RPMI8226 (cell line): ENCODE data around the gene C12orf56.
A peak's percentile ranks its signal among the peaks of the same experiment; 100 is the strongest.

Experiments
- DNase-seq: peaks from one replicate; pipeline ENCODE4 v3.0.0-alpha.2; 2015

Gene C12orf56

GRCh38 chr12:64390275-64390851 lies at the start of gene C12orf56:
Gene C12orf56 (minus strand): TSS chr12:64390758. CDS start chr12:64390565, 193 bp downstream.
- DNase-seq: no peak

GRCh38 chr12:64440100-64440499 lies 49.5 kb upstream of the C12orf56 start:
- DNase-seq: no peak

- DNase-seq: no peak
These were observed 43.4 kb upstream of the C12orf56 start for GRCh38 chr12:64433915-64434314.

GRCh38 chr12:64431791-64432190 lies 41.2 kb upstream of the C12orf56 start:
- DNase-seq: no peak

GRCh38 chr12:64430886-64431285 lies 40.3 kb upstream of the C12orf56 start:
- DNase-seq: no peak

- DNase-seq: no peak
These were observed 38.4 kb upstream of the C12orf56 start for GRCh38 chr12:64428956-64429355.

GRCh38 chr12:64427988-64428387 lies 37.4 kb upstream of the C12orf56 start:
- DNase-seq: no peak

GRCh38 chr12:64419696-64420095 lies 29.1 kb upstream of the C12orf56 start:
- DNase-seq: no peak

GRCh38 chr12:64418209-64418608 lies 27.7 kb upstream of the C12orf56 start:
- no peak for DNase-seq

- no peak for DNase-seq
These were observed 23.3 kb upstream of the C12orf56 start for GRCh38 chr12:64413884-64414283.

- DNase-seq: no peak
These were observed 21.9 kb upstream of the C12orf56 start for GRCh38 chr12:64412459-64412858.

- no peak for DNase-seq
These were observed 20.9 kb upstream of the C12orf56 start for GRCh38 chr12:64411427-64411826.

- DNase-seq: no peak
These were observed 17.0 kb upstream of the C12orf56 start for GRCh38 chr12:64407342-64408223.

GRCh38 chr12:64404470-64405256 lies 14.1 kb upstream of the C12orf56 start:
- peak; percentile 68 for DNase-seq

- peak; percentile 98 for DNase-seq
These were observed 13.3 kb upstream of the C12orf56 start, which contains the start of gene XPOT for GRCh38 chr12:64403707-64404469. Gene XPOT (plus strand): TSS chr12:64404392. CDS start chr12:64410036, 5,644 bp downstream.

- no peak for DNase-seq
These were observed 11.6 kb upstream of the C12orf56 start for GRCh38 chr12:64402181-64402580.

- DNase-seq: no peak
These were observed 9.5 kb upstream of the C12orf56 start for GRCh38 chr12:64400041-64400440.

GRCh38 chr12:64395739-64396138 lies 5.2 kb upstream of the C12orf56 start:
- DNase-seq: no peak

GRCh38 chr12:64392221-64392620 lies 1.7 kb upstream of the C12orf56 start:
- peak; percentile 38 for DNase-seq

GRCh38 chr12:64389154-64389553 lies 1.4 kb downstream of the C12orf56 start:
- DNase-seq: no peak

- DNase-seq: no peak
These were observed 3.3 kb downstream of the C12orf56 start for GRCh38 chr12:64387197-64387816.

GRCh38 chr12:64385468-64385867 lies 5.1 kb downstream of the C12orf56 start:
- no peak for DNase-seq
